OCI-LY7 (cell line): ENCODE data around the gene TAL1. TPM values are rescaled to one million over a fixed set of nuclear protein-coding genes. Genes with fewer than 3 reads are reported as not detected.

Experiments used
- BruUV-seq: library from RNA; stranded (reverse); fragments of 400-500 nt; replicated peaks from 2 replicates; lab custom pipeline; 2021; lab: Mats Ljungman, UMichigan
- CTCF ChIA-PET: fragments of 300-600 bp; sonication (Branson Sonifier 250); formaldehyde crosslinking; loops from one replicate; lab custom pipeline; 2022; ENCODE audit warnings: antibody characterized with exemption; ENCODE audit not compliant: unreplicated experiment; lab: Charles Lee
- POLR2A ChIA-PET: fragments of 300-600 bp; sonication (Branson Sonifier 250); formaldehyde crosslinking; loops from one replicate; lab custom pipeline; 2022; ENCODE audit warnings: antibody characterized with exemption; lab: Charles Lee
- DNase-seq: peaks from one replicate; pipeline ENCODE4 v3.0.0-alpha.2; 2015; ENCODE audit warnings: low spot score
- H2AFZ ChIP-seq: fragments of 200-600 bp; sonication (generic), shearing (Covaris generic); 2 replicates; pipeline ENCODE4 v1.6.1; 2014; ENCODE audit warnings: mild to moderate bottlenecking, antibody characterized with exemption, low read length, moderate library complexity
- H3K27ac ChIP-seq: fragments of 200-600 bp; sonication (generic); 2 replicates; pipeline ENCODE4 v1.5.1; 2014; ENCODE audit warnings: mixed run types, low read depth, mild to moderate bottlenecking, moderate library complexity, low read length, inconsistent platforms; ENCODE audit not compliant: poor library complexity, severe bottlenecking
- H3K36me3 ChIP-seq: fragments of 200-600 bp; sonication (generic); 2 replicates; pipeline ENCODE4 v1.6.1; 2014; ENCODE audit warnings: mild to moderate bottlenecking, antibody characterized with exemption, low read length, moderate library complexity, mixed read lengths; ENCODE audit not compliant: insufficient read depth
- H3K4me1 ChIP-seq: fragments of 200-600 bp; sonication (generic); 2 replicates; pipeline ENCODE4 v1.5.1; 2014; ENCODE audit warnings: mild to moderate bottlenecking, low read length; ENCODE audit not compliant: insufficient read depth, poor library complexity, severe bottlenecking
- H3K4me2 ChIP-seq: fragments of 200-600 bp; sonication (generic); 2 replicates; pipeline ENCODE4 v1.6.1; 2014; ENCODE audit warnings: mild to moderate bottlenecking, low read length
- H3K4me3 ChIP-seq: fragments of 200-600 bp; sonication (generic); 2 replicates; pipeline ENCODE4 v1.5.1; 2014; ENCODE audit warnings: mild to moderate bottlenecking, low read depth, low read length; ENCODE audit not compliant: poor library complexity, severe bottlenecking
- H3K79me2 ChIP-seq: fragments of 200-600 bp; sonication (generic); 2 replicates; pipeline ENCODE4 v1.6.1; 2016; ENCODE audit warnings: low read depth, mild to moderate bottlenecking, low read length, moderate library complexity, mixed read lengths; ENCODE audit not compliant: insufficient read depth
- H3K9me2 ChIP-seq: fragments of 200-600 bp; sonication (generic); 2 replicates; pipeline ENCODE4 v1.6.1; 2016; ENCODE audit warnings: mild to moderate bottlenecking, low read length, mixed read lengths; ENCODE audit not compliant: insufficient read depth
- H3K9me3 ChIP-seq: fragments of 200-600 bp; sonication (generic); 2 replicates; pipeline ENCODE4 v1.6.1; 2014; ENCODE audit warnings: mild to moderate bottlenecking, mixed run types, low read length, mixed read lengths
- H4K20me1 ChIP-seq: fragments of 200-600 bp; sonication (generic); 2 replicates; pipeline ENCODE4 v1.6.1; 2014; ENCODE audit warnings: mild to moderate bottlenecking, antibody characterized with exemption, low read length, moderate library complexity, mixed read lengths; ENCODE audit not compliant: insufficient read depth
- EZH2phosphoT487 ChIP-seq: fragments of 200-600 bp; sonication (generic); IDR thresholded peaks from 2 replicates; pipeline ENCODE4 v1.6.1; 2018; ENCODE audit warnings: low read depth, borderline replicate concordance, mild to moderate bottlenecking, mixed run types, antibody characterized with exemption, low read length, moderate library complexity, mixed read lengths
- intact Hi-C: fragments of 100-400 bp; cut with micrococcal nuclease; formaldehyde crosslinking; loops from one replicate; pipeline ENCODE4 v1.10.0; 2022; ENCODE audit not compliant: unreplicated experiment
- total RNA-seq, 2 experiments: library from RNA; depleted of rRNA in 1 of 2; stranded (reverse); fragments of >200 nt in 1 of 2; shearing (Covaris generic) in 1 of 2; gene quantifications; 2 replicates each; pipeline ENCODE4 v1.2.3, GENCODE V29; 2014 to 2022
- TF ChIP-seq, protein P1 (sequence below): fragments of 200-600 bp; sonication (generic); conservative IDR thresholded peaks from 2 replicates; pipeline ENCODE4 v1.5.1; 2014; ENCODE audit warnings: mild to moderate bottlenecking, antibody characterized with exemption, low read length, moderate library complexity, mixed read lengths

TAL1 gene
- total RNA-seq, 2 experiments from 2014 or later = not detected

DNA sequence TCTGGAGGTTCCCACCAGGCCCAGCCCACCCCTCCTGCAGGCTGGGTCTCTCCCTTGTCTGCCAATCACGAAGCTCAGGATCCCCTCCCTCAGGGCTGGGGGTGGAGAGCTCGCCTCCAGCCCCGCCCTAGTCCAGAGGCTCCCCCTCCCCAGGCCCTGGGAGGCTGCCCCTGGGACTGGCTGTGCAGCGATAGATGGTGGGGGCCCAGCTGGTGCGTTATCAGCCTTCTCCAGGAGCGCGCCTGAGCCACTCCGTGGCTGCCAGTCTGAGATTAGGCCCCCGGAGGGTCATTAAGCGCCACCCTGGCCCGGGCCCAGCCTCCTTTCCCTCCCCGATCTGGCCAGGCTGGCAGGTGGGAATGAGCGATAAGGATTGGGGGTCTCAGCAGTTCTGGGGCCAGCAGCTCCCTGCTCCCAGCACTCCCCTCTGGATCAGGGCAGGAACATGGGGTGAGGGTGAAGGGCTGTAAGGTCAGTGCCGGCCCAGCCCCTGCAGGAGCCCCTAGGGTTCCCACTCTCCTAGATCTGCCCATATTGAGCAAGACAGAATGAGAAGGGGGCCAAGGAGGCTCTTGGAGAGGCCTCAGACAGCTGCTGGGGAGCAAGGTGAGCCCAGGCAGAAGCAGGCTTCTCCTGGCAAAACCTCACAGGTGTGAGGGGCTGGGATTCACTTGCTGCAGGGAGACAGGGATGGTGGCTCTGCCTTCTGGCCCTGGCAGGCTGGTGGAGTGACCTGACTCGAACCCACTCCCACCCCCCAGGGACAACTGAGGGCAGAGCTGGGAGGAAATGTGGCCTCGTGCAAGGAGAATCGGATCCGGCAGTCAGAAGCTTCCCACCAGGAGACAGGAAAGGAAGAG lies 50.7 kb downstream of the TAL1 start:
- Histone ChIP-seq H3K36me3 (no peaks in the 10 kb centered on the region), H3K4me2 (no peak overlapping the region), H4K20me1 (no peaks in the 10 kb centered on the region), H3K27ac (no peak overlapping the region), H3K9me3 (no peaks in the 10 kb centered on the region), H3K4me3 (no peak overlapping the region), H3K9me2 (no peaks in the 10 kb centered on the region), H3K4me1 (no peaks in the 10 kb centered on the region), H2AFZ (no peak overlapping the region), H3K79me2 (no peaks in the 10 kb centered on the region)
- DNase-seq = no peak
- TF ChIP-seq EZH2phosphoT487 = no peak
- TF ChIP-seq, protein P1, sequence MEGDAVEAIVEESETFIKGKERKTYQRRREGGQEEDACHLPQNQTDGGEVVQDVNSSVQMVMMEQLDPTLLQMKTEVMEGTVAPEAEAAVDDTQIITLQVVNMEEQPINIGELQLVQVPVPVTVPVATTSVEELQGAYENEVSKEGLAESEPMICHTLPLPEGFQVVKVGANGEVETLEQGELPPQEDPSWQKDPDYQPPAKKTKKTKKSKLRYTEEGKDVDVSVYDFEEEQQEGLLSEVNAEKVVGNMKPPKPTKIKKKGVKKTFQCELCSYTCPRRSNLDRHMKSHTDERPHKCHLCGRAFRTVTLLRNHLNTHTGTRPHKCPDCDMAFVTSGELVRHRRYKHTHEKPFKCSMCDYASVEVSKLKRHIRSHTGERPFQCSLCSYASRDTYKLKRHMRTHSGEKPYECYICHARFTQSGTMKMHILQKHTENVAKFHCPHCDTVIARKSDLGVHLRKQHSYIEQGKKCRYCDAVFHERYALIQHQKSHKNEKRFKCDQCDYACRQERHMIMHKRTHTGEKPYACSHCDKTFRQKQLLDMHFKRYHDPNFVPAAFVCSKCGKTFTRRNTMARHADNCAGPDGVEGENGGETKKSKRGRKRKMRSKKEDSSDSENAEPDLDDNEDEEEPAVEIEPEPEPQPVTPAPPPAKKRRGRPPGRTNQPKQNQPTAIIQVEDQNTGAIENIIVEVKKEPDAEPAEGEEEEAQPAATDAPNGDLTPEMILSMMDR = no peak
- ChIA-PET CTCF (interaction anchor here (0.6 kb wide), 1 partner anchor 12 kb away, joined by 3 read pairs; no protein-coding TSS in a partner anchor), POLR2A (interaction anchor here (0.9 kb wide), 1 partner anchor 9 kb away, joined by 4 read pairs; the partner anchor contains the start of gene PDZK1IP1)
- BruUV-seq = no TSS peak
- intact Hi-C loops = no loop called here

DNA sequence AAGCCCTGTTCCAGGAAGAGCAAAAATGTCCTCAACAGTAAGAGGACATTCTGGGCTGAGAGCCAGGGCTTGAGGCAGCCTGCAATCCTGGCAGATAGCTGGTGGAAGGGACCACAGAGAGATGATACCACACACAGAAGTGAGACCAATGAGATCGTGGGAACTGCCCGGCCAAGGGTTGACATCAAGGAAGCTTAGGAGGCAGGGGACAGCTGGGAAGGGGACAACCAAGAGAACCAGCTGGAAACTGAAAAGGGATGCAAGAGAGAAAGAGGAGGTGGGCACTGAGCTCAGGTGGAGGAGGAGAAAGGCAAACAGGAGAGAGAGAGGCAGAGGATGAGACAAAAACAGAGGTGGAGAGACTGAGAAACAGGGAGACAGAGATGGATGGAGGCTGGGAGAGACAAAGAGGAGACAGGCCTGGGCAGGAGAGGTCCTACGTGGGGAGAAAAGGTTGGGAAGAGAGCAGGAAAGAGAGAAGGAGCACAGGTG lies 51.4 kb downstream of the TAL1 start:
- ChIA-PET CTCF (interaction anchor here (0.6 kb wide), 1 partner anchor 13 kb away, joined by 3 read pairs; no protein-coding TSS in a partner anchor), POLR2A (interaction anchor here (0.9 kb wide), 1 partner anchor 9 kb away, joined by 4 read pairs; the partner anchor contains the start of gene PDZK1IP1)
- Histone ChIP-seq H3K36me3 (no peaks in the 10 kb centered on the region), H2AFZ (no peak overlapping the region), H3K4me3 (no peak overlapping the region), H3K79me2 (no peaks in the 10 kb centered on the region), H3K4me1 (no peaks in the 10 kb centered on the region), H4K20me1 (no peaks in the 10 kb centered on the region), H3K27ac (no peak overlapping the region), H3K9me3 (no peaks in the 10 kb centered on the region), H3K4me2 (no peak overlapping the region), H3K9me2 (no peaks in the 10 kb centered on the region)
- intact Hi-C loops = no loop called here
- DNase-seq = no peak
- TF ChIP-seq EZH2phosphoT487 = no peak
- TF ChIP-seq, protein P1 = no peak
- no TSS peak for BruUV-seq
